IPS-20b (cell line): ENCODE results near the gene GARIN3.
"Not testable (repeated sequence)": the region's sequence is repeated elsewhere in the genome, so short reads cannot be mapped to it uniquely, and the experiment has no call there.

Source experiments
- H3K27ac ChIP-seq: one replicate; pipeline ENCODE4 v1.5.1; 2013; ENCODE audit warnings: low read length
- H3K27me3 ChIP-seq: 2 replicates; pipeline ENCODE4 v1.6.1; 2013; ENCODE audit warnings: mild to moderate bottlenecking, low read length, inconsistent platforms; ENCODE audit not compliant: insufficient read depth
- H3K36me3 ChIP-seq: 2 replicates; pipeline ENCODE4 v1.6.1; 2013; ENCODE audit warnings: low read depth, mild to moderate bottlenecking, inconsistent platforms, low read length, moderate library complexity; ENCODE audit not compliant: insufficient read depth
- H3K4me1 ChIP-seq: 2 replicates; pipeline ENCODE4 v1.6.1; 2013; ENCODE audit warnings: mild to moderate bottlenecking, control low read depth, inconsistent platforms, low read length, moderate library complexity; ENCODE audit not compliant: insufficient read depth
- H3K4me3 ChIP-seq: 2 replicates; pipeline ENCODE4 v1.5.1; 2013; ENCODE audit warnings: mild to moderate bottlenecking, low read length, inconsistent platforms
- H3K9ac ChIP-seq: 2 replicates; pipeline ENCODE4 v1.6.1; 2013; ENCODE audit warnings: low read depth, mild to moderate bottlenecking, inconsistent platforms, low read length, moderate library complexity
- H3K9me3 ChIP-seq: 2 replicates; pipeline ENCODE4 v1.6.1; 2013; ENCODE audit warnings: mild to moderate bottlenecking, low read depth, low read length, inconsistent platforms; ENCODE audit not compliant: insufficient read depth

Gene GARIN3

GRCh38 chr5:157198277-157198986 is 32.4 kb upstream of the GARIN3 start:
- H3K9ac ChIP-seq, result no peak overlapping the region
- H3K4me3 ChIP-seq, result no peak overlapping the region
- H3K36me3 ChIP-seq, result no peaks in the 10 kb centered on the region
- H3K4me1 ChIP-seq, result no peaks in the 10 kb centered on the region
- no peaks in the 10 kb centered on the region for H3K9me3 ChIP-seq
- no peak overlapping the region for H3K27ac ChIP-seq
- H3K27me3 ChIP-seq, result no peaks in the 10 kb centered on the region

- Histone ChIP-seq H3K4me3 (no peak overlapping the region), H3K27ac (no peak overlapping the region), H3K36me3 (no peaks in the 10 kb centered on the region), H3K9me3 (no peaks in the 10 kb centered on the region), H3K9ac (no peak overlapping the region), H3K4me1 (no peaks in the 10 kb centered on the region), H3K27me3 (no peaks in the 10 kb centered on the region)
Observed at GRCh38 chr5:157197086-157197485, 31.0 kb upstream of the GARIN3 start.

GRCh38 chr5:157196045-157196444 is 30.0 kb upstream of the GARIN3 start:
- Histone ChIP-seq H3K4me3 (no peak overlapping the region), H3K9me3 (no peaks in the 10 kb centered on the region), H3K27me3 (peaks cover 4% of the 10 kb centered on the region; the same call in 1 of the 2 replicates), H3K4me1 (no peaks in the 10 kb centered on the region), H3K9ac (no peak overlapping the region), H3K36me3 (no peaks in the 10 kb centered on the region), H3K27ac (no peak overlapping the region)

DNA sequence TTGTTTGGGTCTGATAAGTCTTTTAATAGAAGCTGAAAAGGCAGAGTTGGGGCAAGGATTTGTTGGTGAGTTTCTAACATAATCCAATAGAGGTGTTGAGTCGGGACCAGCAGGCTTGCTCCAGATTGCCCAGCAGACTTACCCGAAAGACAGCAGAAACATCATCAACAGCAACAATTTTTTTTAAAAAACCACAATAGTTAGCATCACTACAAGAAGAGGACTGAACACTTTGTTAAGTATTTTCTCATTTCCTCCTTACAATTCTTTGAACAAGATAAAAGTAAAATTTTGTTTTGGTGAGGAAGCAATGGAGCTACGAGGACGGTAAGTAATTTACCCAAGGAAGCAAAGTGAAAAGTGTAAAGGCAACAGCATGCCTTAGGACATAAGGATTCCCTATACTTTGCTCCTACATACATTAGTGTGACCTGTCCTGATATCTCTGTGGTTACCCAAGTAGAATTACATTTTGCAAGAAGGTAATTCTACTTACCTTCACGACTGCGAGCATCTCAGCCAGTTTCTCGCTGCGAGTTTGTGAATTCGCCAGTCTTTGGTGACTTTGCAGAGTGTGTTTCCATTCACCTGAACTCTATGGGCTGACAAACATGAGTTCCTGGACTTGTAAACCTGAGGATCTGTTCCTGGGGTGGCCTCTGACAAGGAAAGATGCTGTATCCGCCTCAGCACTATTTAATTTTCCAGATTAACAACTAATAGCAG is 27.8 kb upstream of the GARIN3 start:
- Histone ChIP-seq H3K36me3 (no peaks in the 10 kb centered on the region), H3K4me3 (no peak overlapping the region), H3K4me1 (no peaks in the 10 kb centered on the region), H3K9me3 (no peaks in the 10 kb centered on the region), H3K27ac (no peak overlapping the region), H3K9ac (no peak overlapping the region), H3K27me3 (peaks cover 24% of the 10 kb centered on the region)

GRCh38 chr5:157189223-157189622 is 23.2 kb upstream of the GARIN3 start:
- Histone ChIP-seq H3K36me3 (no peaks in the 10 kb centered on the region), H3K27me3 (peaks cover 66% of the 10 kb centered on the region), H3K4me1 (no peaks in the 10 kb centered on the region), H3K4me3 (no peak overlapping the region), H3K27ac (no peak overlapping the region), H3K9me3 (no peaks in the 10 kb centered on the region), H3K9ac (no peak overlapping the region)

GRCh38 chr5:157188270-157188669 is 22.2 kb upstream of the GARIN3 start:
- Histone ChIP-seq H3K4me3 (no peak overlapping the region), H3K36me3 (no peaks in the 10 kb centered on the region), H3K9ac (no peak overlapping the region), H3K4me1 (no peaks in the 10 kb centered on the region), H3K27ac (no peak overlapping the region), H3K9me3 (no peaks in the 10 kb centered on the region), H3K27me3 (peaks cover 70% of the 10 kb centered on the region)

DNA sequence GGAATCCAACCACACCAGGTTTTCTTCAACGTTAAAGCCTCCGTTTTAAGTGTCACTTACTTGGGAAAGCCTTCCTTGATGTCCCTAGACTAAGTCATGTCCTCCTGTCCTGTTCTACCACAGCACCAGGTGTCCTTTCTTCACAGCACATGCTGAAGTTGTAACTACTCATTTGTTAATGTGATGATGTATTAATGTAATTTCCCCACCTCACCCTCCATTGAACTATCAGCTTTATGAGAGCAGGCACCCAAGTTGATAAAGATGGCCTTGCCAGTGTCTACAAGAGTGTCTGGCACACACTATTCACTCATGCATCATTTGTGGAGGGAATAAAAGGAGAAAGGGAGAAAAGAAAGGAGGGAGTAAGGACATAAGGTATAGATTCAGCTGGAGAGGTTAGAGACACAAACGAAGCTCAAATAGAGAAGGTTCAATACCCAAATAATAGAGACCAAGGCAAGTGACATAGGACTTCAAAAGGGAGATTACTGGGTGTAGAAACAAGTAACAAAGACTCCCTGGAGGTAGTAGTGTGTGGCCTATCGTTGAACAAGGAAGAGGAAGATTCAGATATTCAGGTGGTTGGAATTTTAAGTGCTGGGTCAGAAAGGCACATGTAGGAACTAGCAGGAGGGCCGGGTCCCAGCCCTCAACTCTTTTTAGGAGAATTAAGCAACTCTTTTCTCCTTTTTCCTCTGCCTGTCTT is 21.1 kb upstream of the GARIN3 start:
- no peaks in the 10 kb centered on the region for H3K36me3 ChIP-seq
- no peak overlapping the region for H3K9ac ChIP-seq
- H3K27ac ChIP-seq, result no peak overlapping the region

DNA sequence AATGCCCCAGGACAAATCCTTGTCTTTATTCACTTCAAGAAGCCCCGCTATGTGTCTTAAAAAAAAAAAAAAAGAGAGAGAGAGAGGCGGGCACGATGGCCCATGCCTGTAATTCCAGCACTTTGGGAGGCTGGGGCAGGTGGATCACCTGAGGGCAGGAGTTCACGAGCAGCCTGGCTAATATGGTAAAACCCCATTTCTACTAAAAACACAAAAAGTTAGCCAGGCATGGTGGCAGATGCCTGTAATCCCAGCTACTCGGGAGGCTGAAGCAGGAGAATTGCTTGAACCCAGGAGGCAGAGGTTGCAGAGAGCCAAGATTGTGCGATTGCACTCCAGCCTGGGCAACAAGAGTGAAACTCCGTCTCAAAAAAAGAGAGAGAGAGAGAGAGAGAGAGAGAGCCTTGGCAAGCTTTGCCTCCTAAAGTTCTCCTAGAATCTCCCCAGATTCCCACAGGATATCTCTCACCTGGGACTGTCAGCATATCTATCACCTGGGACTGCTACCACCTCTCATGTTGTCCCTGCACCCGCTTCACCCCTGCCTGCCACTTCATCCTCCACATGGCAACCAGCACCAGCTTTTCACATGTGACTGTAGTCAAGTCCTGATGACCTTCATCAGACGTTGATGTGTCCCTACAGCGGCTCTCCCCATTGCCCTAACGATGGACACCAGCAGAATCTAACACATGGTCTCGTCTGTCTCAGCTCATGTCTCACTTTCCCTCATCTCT is 20.4 kb upstream of the GARIN3 start:
- Histone ChIP-seq H3K4me1 (no peaks in the 10 kb centered on the region), H3K27me3 (peaks cover 77% of the 10 kb centered on the region), H3K9me3 (no peaks in the 10 kb centered on the region), H3K27ac (no peak overlapping the region), H3K9ac (no peak overlapping the region), H3K36me3 (no peaks in the 10 kb centered on the region), H3K4me3 (no peak overlapping the region)

More for the DNA sequence above, 21.1 kb upstream of the GARIN3 start:
- H3K27me3 ChIP-seq, result peaks cover 70% of the 10 kb centered on the region
- no peaks in the 10 kb centered on the region for H3K4me1 ChIP-seq
- no peaks in the 10 kb centered on the region for H3K9me3 ChIP-seq
- no peak overlapping the region for H3K4me3 ChIP-seq

DNA sequence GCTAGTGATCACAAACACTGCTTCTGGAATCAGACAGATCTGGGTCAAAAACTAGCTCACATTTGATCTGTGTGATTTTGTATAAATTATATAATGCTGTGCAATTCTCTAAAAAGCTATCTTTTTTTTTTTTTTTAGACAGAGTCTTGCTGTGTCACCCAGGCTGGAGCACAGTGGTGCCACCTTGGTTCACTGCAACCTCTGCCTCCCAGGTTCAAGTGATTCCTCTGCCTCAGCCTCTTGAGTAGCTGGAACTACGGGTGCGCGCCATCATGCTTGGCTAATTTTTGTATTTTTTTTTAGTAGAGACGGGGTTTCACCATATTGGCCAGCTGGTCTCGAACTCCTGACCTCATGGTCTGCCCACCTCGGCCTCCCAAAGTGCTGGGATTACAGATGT is 19.1 kb upstream of the GARIN3 start:
- H3K4me1 ChIP-seq, H3K27ac ChIP-seq, H3K36me3 ChIP-seq, H3K4me3 ChIP-seq, H3K9ac ChIP-seq, H3K9me3 ChIP-seq: not testable (repeated sequence)
- H3K27me3 ChIP-seq, result peaks cover 75% of the 10 kb centered on the region

GRCh38 chr5:157184117-157184670 is 18.1 kb upstream of the GARIN3 start:
- Histone ChIP-seq H3K27me3 (peaks cover 66% of the 10 kb centered on the region), H3K4me1 (no peaks in the 10 kb centered on the region), H3K27ac (no peak overlapping the region), H3K36me3 (no peaks in the 10 kb centered on the region), H3K9me3 (no peaks in the 10 kb centered on the region), H3K9ac (no peak overlapping the region), H3K4me3 (no peak overlapping the region)

- Histone ChIP-seq H3K27me3 (peaks cover 47% of the 10 kb centered on the region), H3K9ac (no peak overlapping the region), H3K9me3 (no peaks in the 10 kb centered on the region), H3K4me1 (no peaks in the 10 kb centered on the region), H3K27ac (no peak overlapping the region), H3K36me3 (no peaks in the 10 kb centered on the region), H3K4me3 (no peak overlapping the region)
Observed at GRCh38 chr5:157182143-157182757, 16.2 kb upstream of the GARIN3 start.
